Activated CD4-positive, alpha-beta T cell treated with anti-CD3 and anti-CD28 coated beads for 4 hours (primary cell): ENCODE measurements around the gene FAM187B.
"Not testable (repeated sequence)": the region's sequence is repeated elsewhere in the genome, so short reads cannot be mapped to it uniquely, and the experiment has no call there.

Experiments used
- DNase-seq, 2 donors: peaks; one replicate each; pipeline ENCODE4 v3.0.0-alpha.2; 2020

FAM187B gene

GRCh38 chr19:35231956-35232645 lies 3.6 kb upstream of the FAM187B start:
- DNase-seq: no peak

GRCh38 chr19:35229601-35230000 lies 1.1 kb upstream of the FAM187B start:
- DNase-seq: no peak

- no peak for DNase-seq
These were observed 1.8 kb downstream of the FAM187B start for GRCh38 chr19:35226748-35227147.

GRCh38 chr19:35225951-35226350 lies 2.6 kb downstream of the FAM187B start:
- no peak for DNase-seq

- no peak for DNase-seq
These were observed 3.6 kb downstream of the FAM187B start for GRCh38 chr19:35224681-35225571.

- DNase-seq: no peak
These were observed 4.6 kb downstream of the FAM187B start for GRCh38 chr19:35223862-35224505.

GRCh38 chr19:35223084-35223790 lies 5.3 kb downstream of the FAM187B start:
- DNase-seq: no peak

- no peak for DNase-seq
These were observed 6.0 kb downstream of the FAM187B start for GRCh38 chr19:35222373-35223015.

GRCh38 chr19:35220973-35221590 lies 7.5 kb downstream of the FAM187B start:
- not testable (repeated sequence) for DNase-seq

GRCh38 chr19:35220315-35220921 lies 8.1 kb downstream of the FAM187B start:
- DNase-seq: no peak

GRCh38 chr19:35219008-35219407 lies 9.5 kb downstream of the FAM187B start:
- DNase-seq: no peak

- DNase-seq: no peak
These were observed 10.9 kb downstream of the FAM187B start for GRCh38 chr19:35217649-35217990.

GRCh38 chr19:35216833-35217648 lies 11.5 kb downstream of the FAM187B start:
- DNase-seq: peak; percentile 31 to 34

- DNase-seq: no peak
These were observed 12.3 kb downstream of the FAM187B start for GRCh38 chr19:35216016-35216832.

GRCh38 chr19:35214766-35215422 lies 13.6 kb downstream of the FAM187B start:
- DNase-seq: no peak

GRCh38 chr19:35213663-35214632 lies 14.6 kb downstream of the FAM187B start:
- peak; percentile 79 to 83 for DNase-seq

- DNase-seq: no peak
These were observed 16.3 kb downstream of the FAM187B start for GRCh38 chr19:35212241-35212640.
